ENCODE measurements around the gene WNT4. TPM values are rescaled to one million over a fixed set of nuclear protein-coding genes. Genes with fewer than 3 reads are reported as not detected.

WNT4 gene
- total and polyA plus RNA-seq, 11 donors, result 0.04 to 0.38 (median 0.08) TPM; not detected in 3

- intact Hi-C loops (cut with DNase I), result loop anchor here in 7 of 10 donors (10.0 kb wide), 5 partner anchors 134 to 514 kb away; partner anchors contain the start of genes C1QC (in 2 of the 7) and C1QA (in 1 of the 7)
- Histone ChIP-seq H3K4me3 (no peak overlapping the region), H3K27ac (no peak overlapping the region), H3K27me3 (peaks cover 0 to 24% (median 0%) of the 10 kb centered on the region in 9 donors), H3K9me3 (no peaks in the 10 kb centered on the region), H3K36me3 (no peaks in the 10 kb centered on the region), H3K4me1 (peaks cover 0 to 4% (median 0%) of the 10 kb centered on the region in 12 donors)
- ATAC-seq (no peak), DNase-seq (no peak)
- 90 to 97% (median 93%) methylated on average over 4 of the region's 4 CpGs for WGBS, 4 donors
- no peak for TF ChIP-seq CTCF (IDR thresholded peaks at IDR 0.05)
- TF ChIP-seq POLR2A (IDR thresholded peaks at IDR 0.05), result no peak
These were observed 11.8 kb downstream of the WNT4 start for GRCh38 chr1:22131062-22131461.

GRCh38 chr1:22129501-22130117, 13.3 kb downstream of the WNT4 start:
- Histone ChIP-seq H3K27me3 (peaks cover 0 to 18% (median 0%) of the 10 kb centered on the region in 9 donors), H3K4me3 (no peak overlapping the region), H3K27ac (no peak overlapping the region), H3K4me1 (peaks cover 0 to 4% (median 0%) of the 10 kb centered on the region in 12 donors), H3K9me3 (no peaks in the 10 kb centered on the region), H3K36me3 (no peaks in the 10 kb centered on the region)
- no peak for TF ChIP-seq CTCF (IDR thresholded peaks at IDR 0.05)
- no peak for TF ChIP-seq POLR2A (IDR thresholded peaks at IDR 0.05)
- WGBS, 4 donors, result 89 to 92% (median 91%) methylated on average over 27 to 29 of the region's 29 CpGs
- DNase-seq (no peak), ATAC-seq (no peak)
- intact Hi-C loops (cut with DNase I), result loop anchor here in 7 of 10 donors (10.0 kb wide), 5 partner anchors 135 to 515 kb away; partner anchors contain the start of genes C1QC (in 2 of the 7) and C1QA (in 1 of the 7)

GRCh38 chr1:22128392-22128791, 14.5 kb downstream of the WNT4 start:
- H3K4me3 ChIP-seq, result no peak overlapping the region
- H3K4me1 ChIP-seq, result no peaks in the 10 kb centered on the region
- no peaks in the 10 kb centered on the region for H3K36me3 ChIP-seq
- intact Hi-C loops (cut with DNase I), result no loop called here
- 67 to 82% (median 68%) methylated on average over 12 of the region's 12 CpGs for WGBS, 4 donors
- no peak overlapping the region for H3K27ac ChIP-seq
- TF ChIP-seq POLR2A (IDR thresholded peaks at IDR 0.05), result no peak
- TF ChIP-seq CTCF (IDR thresholded peaks at IDR 0.05), result no peak
- H3K27me3 ChIP-seq, result peaks cover 0 to 16% (median 0%) of the 10 kb centered on the region in 9 donors
- DNase-seq, result no peak
- H3K9me3 ChIP-seq, result no peaks in the 10 kb centered on the region
- no peak for ATAC-seq

- Histone ChIP-seq H3K27me3 (peaks cover 0 to 9% (median 0%) of the 10 kb centered on the region in 9 donors), H3K27ac (no peak overlapping the region), H3K9me3 (no peaks in the 10 kb centered on the region), H3K36me3 (no peaks in the 10 kb centered on the region), H3K4me1 (peaks cover 0 to 1% (median 0%) of the 10 kb centered on the region in 12 donors), H3K4me3 (no peak overlapping the region)
- no peak for ATAC-seq
- TF ChIP-seq CTCF (IDR thresholded peaks at IDR 0.05) (no peak), POLR2A (IDR thresholded peaks at IDR 0.05) (no peak)
- intact Hi-C loops (cut with DNase I), result no loop called here
- DNase-seq, result peak in 1 of 5 donors; percentile 6
- 67 to 97% (median 93%) methylated on average over 3 of the region's 3 CpGs for WGBS, 4 donors
These were observed 15.2 kb downstream of the WNT4 start for GRCh38 chr1:22127731-22128130.

Measured in heart left ventricle (tissue), 16 donors.